Heart left ventricle (tissue), 16 donors: ENCODE measurements around the gene INPP4B. TPM values are rescaled to one million over a fixed set of nuclear protein-coding genes. Genes with fewer than 3 reads are reported as not detected.

Source experiments
- ATAC-seq, 4 donors: fragments of 200-7000 bp; cut with Tn5 transposase; one replicate each; pipeline ENCODE4 v1.9.1; 2020 to 2022; ENCODE audit warnings: moderate library complexity in 4 of 4, mild to moderate bottlenecking in 3 of 4, moderate number of reproducible peaks in 1 of 4
- DNase-seq, 5 donors: peaks; one replicate each; pipeline ENCODE4 v3.0.0-alpha.2; 2020
- H3K27ac ChIP-seq, 12 donors: fragments of 200-600 bp; sonication (generic) in 4 of 12; one replicate each; pipeline versions ENCODE4 v1.5.0 to v1.8.0; 2016 to 2022; ENCODE audit warnings: mild to moderate bottlenecking in 2 of 12
- H3K27me3 ChIP-seq, 9 donors: fragments of 200-600 bp; sonication (generic) in 2 of 9; one replicate each; pipeline versions ENCODE4 v1.5.1 to v1.8.0; 2016 to 2022; ENCODE audit warnings: mild to moderate bottlenecking in 3 of 9
- H3K36me3 ChIP-seq, 9 donors: fragments of 200-600 bp; sonication (generic) in 2 of 9; one replicate each; pipeline versions ENCODE4 v1.5.0 to v1.8.0; 2018 to 2022; ENCODE audit warnings: mild to moderate bottlenecking in 2 of 9
- H3K4me1 ChIP-seq, 12 donors: fragments of 200-600 bp; sonication (generic) in 4 of 12; one replicate each; pipeline versions ENCODE4 v1.5.0 to v1.8.0; 2016 to 2022; ENCODE audit warnings: mild to moderate bottlenecking in 3 of 12
- H3K4me3 ChIP-seq, 12 donors: fragments of 200-600 bp; sonication (generic) in 4 of 12; one replicate each; pipeline versions ENCODE4 v1.5.0 to v1.8.0; 2017 to 2022; ENCODE audit warnings: mild to moderate bottlenecking in 9 of 12, moderate library complexity in 4 of 12
- H3K9me3 ChIP-seq, 12 donors: fragments of 200-600 bp; sonication (generic) in 4 of 12; one replicate each; pipeline versions ENCODE4 v1.5.0 to v1.8.0; 2016 to 2022; ENCODE audit warnings: mild to moderate bottlenecking in 1 of 12
- CTCF ChIP-seq, 12 donors: fragments of 200-600 bp; sonication (generic) in 4 of 12; IDR thresholded peaks; one replicate each; pipeline versions ENCODE4 v1.5.0 to v1.8.0; 2018 to 2022; ENCODE audit warnings: antibody characterized with exemption in 12 of 12, mild to moderate bottlenecking in 5 of 12
- POLR2A ChIP-seq, 2 donors: fragments of 450-650 bp; IDR thresholded peaks; one replicate each; pipeline ENCODE4 v1.6.1; 2017; ENCODE audit warnings: antibody characterized with exemption in 2 of 2, mild to moderate bottlenecking in 2 of 2, moderate library complexity in 2 of 2
- WGBS, 4 donors: extraction: QIAGEN DNeasy Blood & Tissue Kit in 2 of 4; methylation state at CpG; one replicate each; pipeline versions ENCODE4 v1.1.5 to v1.1.7; 2013 to 2018; 5-methylcytosine and 5-hydroxymethylcytosine counted together
- intact Hi-C, 10 donors: fragments of 100-400 bp; cut with DNase I; formaldehyde crosslinking; loops; one replicate each; pipeline versions ENCODE4 v1.11.1 to v1.14.2; 2022
- polyA plus RNA-seq, 2 donors: library from polyadenylated mRNA; stranded (reverse); fragments of 200-250 nt; gene quantifications; one replicate each; pipeline ENCODE4 v1.2.3, GENCODE V29; 2013
- total RNA-seq, 9 donors: library from RNA; depleted of rRNA in 2 of 9; stranded (reverse); fragments of >200 nt in 2 of 9; fragmentation: NEBNext Ultra II Directional in 3 of 9; extraction: Animal tissue kit (Norgen Biotek cat#: 25700) in 3 of 9; gene quantifications; one replicate each; pipeline versions ENCODE4 v1.1.0 to v1.2.4, GENCODE V29; 2016 to 2023
- donor health status: ischemic (EF 13 %, LVEDD 7.1; RV severe dilation, severe dysfunction).
- donor health status: healthy with polysubstance abuse.
- donor health status: DM: no; HTN: yes; CAD: no.
- donor health status: DM: no; HTN: no; CAD: no.
- donor health status: ischemic (EF 25% LVEDD 6.9; RV normal size, moderate dysfunction).
- donor health status: ischemic (EF 25% LVEDD 5.7; RV mildly dilated, moderate dysfunction).
- donor health status: healthy.
- donor health status: DM: yes; HTN: yes; CAD: no.
- donor health status: ischemic (EF 35%, LVEDD 5.7; RV mildly dilated, moderate dysfunction).
- donor health status: nonischemic (EF 11% LVEDD 7.7; RV severe dilation, severe dysfunction).
- donor health status: DM: yes; HTN: yes; CAD: no.
- donor health status: PGD.
- donor health status: ischemic (EF 29% LVEDD 5.4; RV normal size, mild dysfunction).
- donor health status: nonischemic (EF 23%, LVEDD 6.1; RV moderate dilation, normal function).

The INPP4B gene
- total and polyA plus RNA-seq, 11 donors = 5.5 to 128 (median 39.1) TPM

- Histone ChIP-seq H3K36me3 (no peaks in the 10 kb centered on the region), H3K9me3 (peaks cover 0 to 6% (median 0%) of the 10 kb centered on the region in 12 donors), H3K4me1 (peaks cover 0 to 11% (median 0%) of the 10 kb centered on the region in 12 donors), H3K4me3 (no peak overlapping the region), H3K27ac (no peak overlapping the region), H3K27me3 (no peaks in the 10 kb centered on the region)
- no peak for TF ChIP-seq POLR2A (IDR thresholded peaks at IDR 0.05)
- TF ChIP-seq CTCF (IDR thresholded peaks at IDR 0.05) = no peak
- DNase-seq = no peak
- 75 to 86% (median 76%) methylated on average over 5 of the region's 5 CpGs for WGBS, 4 donors
- intact Hi-C loops = loop anchor here in 1 of 10 donors (10.0 kb wide), 1 partner anchor 433 kb away; no protein-coding TSS in a partner anchor
- ATAC-seq = no peak
Measured at GRCh38 chr4:142291299-142292050, 554.6 kb downstream of the INPP4B start.

- no peaks in the 10 kb centered on the region for H3K27me3 ChIP-seq
Measured at GRCh38 chr4:142287371-142287770, 558.7 kb downstream of the INPP4B start.

GRCh38 chr4:142285222-142285583 lies 560.9 kb downstream of the INPP4B start:
- Histone ChIP-seq H3K9me3 (peaks cover 0 to 6% (median 0%) of the 10 kb centered on the region in 12 donors), H3K27ac (no peak overlapping the region), H3K4me1 (peaks cover 0 to 5% (median 0%) of the 10 kb centered on the region in 12 donors), H3K4me3 (no peak overlapping the region), H3K36me3 (no peaks in the 10 kb centered on the region), H3K27me3 (no peaks in the 10 kb centered on the region)
- TF ChIP-seq CTCF (IDR thresholded peaks at IDR 0.05) = no peak
- no peak for TF ChIP-seq POLR2A (IDR thresholded peaks at IDR 0.05)
- intact Hi-C loops = loop anchor here in 3 of 10 donors (10.0 kb wide), 3 partner anchors 100 to 560 kb away; partner anchors contain the start of gene INPP4B (in 1 of the 3)
- no peak for DNase-seq
- ATAC-seq = no peak

More at GRCh38 chr4:142287371-142287770, 558.7 kb downstream of the INPP4B start:
- intact Hi-C loops = loop anchor here in 3 of 10 donors (10.0 kb wide), 3 partner anchors 103 to 557 kb away; partner anchors contain the start of gene INPP4B (in 1 of the 3)
- peaks cover 0 to 9% (median 0%) of the 10 kb centered on the region in 12 donors for H3K4me1 ChIP-seq
- DNase-seq = no peak
- no peak for ATAC-seq
- TF ChIP-seq CTCF (IDR thresholded peaks at IDR 0.05) (no peak), POLR2A (IDR thresholded peaks at IDR 0.05) (no peak)
- H3K9me3 ChIP-seq = peaks cover 0 to 6% (median 0%) of the 10 kb centered on the region in 12 donors
- H3K36me3 ChIP-seq = no peaks in the 10 kb centered on the region
- no peak overlapping the region for H3K4me3 ChIP-seq
- no peak overlapping the region for H3K27ac ChIP-seq
- WGBS, 4 donors = 92 to 95% (median 93%) methylated on average over 8 of the region's 8 CpGs

GRCh38 chr4:142284402-142285221 lies 561.5 kb downstream of the INPP4B start:
- WGBS, 4 donors = 90 to 92% (median 91%) methylated on average over 9 of the region's 9 CpGs
- H3K27ac ChIP-seq = no peak overlapping the region
- no peak for TF ChIP-seq POLR2A (IDR thresholded peaks at IDR 0.05)
- no peak for TF ChIP-seq CTCF (IDR thresholded peaks at IDR 0.05)
- intact Hi-C loops = loop anchor here in 4 of 10 donors (5.0 to 10.0 kb wide), 4 partner anchors 100 to 560 kb away; partner anchors contain the start of gene INPP4B (in 1 of the 4)
- H3K9me3 ChIP-seq = peaks cover 0 to 3% (median 0%) of the 10 kb centered on the region in 12 donors
- ATAC-seq = no peak
- DNase-seq = no peak
- H3K36me3 ChIP-seq = no peaks in the 10 kb centered on the region
- peaks cover 0 to 5% (median 0%) of the 10 kb centered on the region in 12 donors for H3K4me1 ChIP-seq
- no peaks in the 10 kb centered on the region for H3K27me3 ChIP-seq
- no peak overlapping the region for H3K4me3 ChIP-seq
